Endothelial cell of umbilical vein (primary cell): ENCODE results near the gene CDKN2D. TPM values are rescaled to one million over a fixed set of nuclear protein-coding genes. Genes with fewer than 3 reads are reported as not detected.
"Not testable (repeated sequence)": the region's sequence is repeated elsewhere in the genome, so short reads cannot be mapped to it uniquely, and the experiment has no call there.

Experiments used
- BruUV-seq: library from RNA; stranded (reverse); fragments of 400-500 nt; replicated peaks from 2 replicates; lab custom pipeline; 2021; lab: Mats Ljungman, UMichigan
- CTCF ChIA-PET: fragments of 300-600, 350-600 bp; sonication (Branson Sonifier 250); formaldehyde crosslinking; loops from one replicate; lab custom pipeline; 2021; ENCODE audit warnings: antibody characterized with exemption, inconsistent platforms; lab: Charles Lee
- POLR2A ChIA-PET: fragments of 300-600, 350-600 bp; sonication (Branson Sonifier 250); formaldehyde crosslinking; loops from one replicate; lab custom pipeline; 2021; ENCODE audit warnings: antibody characterized with exemption, inconsistent platforms; lab: Charles Lee
- DNase-seq: peaks from one replicate; pipeline ENCODE4 v3.0.0-alpha.2; 2011; ENCODE audit warnings: low read depth, low spot score
- FAIRE-seq: peaks from 2 replicates; lab custom pipeline; 2011; peaks lifted over from hg19 to GRCh38; lab: Jason Lieb, UNC
- H2AFZ ChIP-seq: 2 replicates; pipeline ENCODE4 v1.6.0; 2012; ENCODE audit warnings: low read depth, low read length, control low read depth, inconsistent platforms
- H3K27ac ChIP-seq: 2 replicates; pipeline ENCODE4 v1.5.1; 2011; ENCODE audit warnings: low read depth, mild to moderate bottlenecking, control low read depth, low read length, moderate library complexity; ENCODE audit not compliant: insufficient read depth
- H3K27me3 ChIP-seq, 2 experiments: 2 replicates each; pipeline versions ENCODE4 v1.6.0 to v1.6.1; 2011; ENCODE audit warnings: low read length in 2 of 2, mixed read lengths in 1 of 2; ENCODE audit not compliant: control insufficient read depth in 2 of 2, insufficient read depth in 2 of 2
- H3K36me3 ChIP-seq, 2 experiments: 2 replicates in 1 of 2; 3 replicates in 1 of 2; pipeline ENCODE4 v1.5.1; 2011; ENCODE audit warnings: low read length in 2 of 2, mild to moderate bottlenecking in 1 of 2, moderate library complexity in 1 of 2; ENCODE audit not compliant: control insufficient read depth in 2 of 2, insufficient read depth in 2 of 2; ENCODE audit errors: extremely low read depth in 1 of 2
- H3K4me1 ChIP-seq: 3 replicates; pipeline ENCODE4 v1.5.1; 2011; ENCODE audit warnings: mild to moderate bottlenecking, low read length; ENCODE audit not compliant: control insufficient read depth, insufficient read depth; ENCODE audit errors: extremely low read depth
- H3K4me2 ChIP-seq: 2 replicates; pipeline ENCODE4 v1.6.1; 2011; ENCODE audit warnings: low read length, control low read depth, mixed read lengths; ENCODE audit not compliant: insufficient read depth
- H3K4me3 ChIP-seq, 3 experiments: fragments of 200-600 bp in 1 of 3; sonication (generic), shearing (Covaris generic) in 1 of 3; replicated peaks in 1 of 3; 2 replicates each; pipeline ENCODE4 v1.5.1; 2011 to 2016; ENCODE audit warnings: control low read depth in 3 of 3, low read length in 3 of 3, mild to moderate bottlenecking in 2 of 3, inconsistent platforms in 1 of 3, low read depth in 1 of 3, moderate library complexity in 1 of 3; ENCODE audit not compliant: insufficient read depth in 1 of 3
- H3K79me2 ChIP-seq: 2 replicates; pipeline ENCODE4 v1.6.0; 2012; ENCODE audit warnings: low read length, inconsistent platforms; ENCODE audit not compliant: control insufficient read depth, insufficient read depth
- H3K9ac ChIP-seq: replicated peaks from 2 replicates; pipeline ENCODE3; 2011; ENCODE audit warnings: low read length, control low read depth; ENCODE audit not compliant: insufficient read depth; ENCODE audit errors: extremely low read depth
- H3K9me1 ChIP-seq: replicated peaks from 3 replicates; pipeline ENCODE4 v1.6.0; 2011; ENCODE audit warnings: mild to moderate bottlenecking, low read length; ENCODE audit not compliant: control insufficient read depth, insufficient read depth; ENCODE audit errors: extremely low read depth
- H3K9me3 ChIP-seq: replicated peaks from 2 replicates; pipeline ENCODE4 v1.5.1; 2012; ENCODE audit warnings: low read length, inconsistent platforms; ENCODE audit not compliant: control insufficient read depth, insufficient read depth
- H4K20me1 ChIP-seq: replicated peaks from 2 replicates; pipeline ENCODE3; 2011; ENCODE audit warnings: mild to moderate bottlenecking, low read length; ENCODE audit not compliant: control insufficient read depth, insufficient read depth; ENCODE audit errors: extremely low read depth
- EZH2 ChIP-seq: IDR thresholded peaks from 2 replicates; pipeline ENCODE4 v1.6.1; 2012; ENCODE audit warnings: borderline replicate concordance, low read depth, mild to moderate bottlenecking, moderate library complexity, low read length, inconsistent platforms; ENCODE audit not compliant: severe bottlenecking
- FOS ChIP-seq: IDR thresholded peaks from 2 replicates; pipeline ENCODE4 v1.6.1; 2011; ENCODE audit warnings: mild to moderate bottlenecking, low read length, moderate library complexity, borderline replicate concordance; ENCODE audit not compliant: insufficient read depth
- JUN ChIP-seq: IDR thresholded peaks from 2 replicates; pipeline ENCODE4 v1.6.1; 2011; ENCODE audit warnings: borderline replicate concordance, low read depth; ENCODE audit not compliant: insufficient read length, insufficient read depth
- MYC ChIP-seq: IDR thresholded peaks from one replicate; pipeline ENCODE4 v1.6.1; 2011; ENCODE audit warnings: mild to moderate bottlenecking, low read depth, low read length
- dilution Hi-C: fragments of 300-500 bp; cut with MboI; formaldehyde crosslinking; loops from one replicate; pipeline ENCODE4 v1.15.0; 2019; ENCODE audit warnings: low sequenced_read_pairs; ENCODE audit not compliant: extremely low pct_ligation_motif_present
- intact Hi-C: fragments of 100-400 bp; cut with micrococcal nuclease; formaldehyde crosslinking; loops from one replicate; pipeline ENCODE4 v1.10.0; 2022
- polyA plus RNA-seq, 4 experiments: library from polyadenylated mRNA; depleted of rRNA in 3 of 4; stranded (reverse) in 3 of 4; unstranded in 1 of 4; fragments of >200 nt; gene quantifications; 2 replicates each; pipeline versions ENCODE4 v1.2.1 to v1.2.3, GENCODE V29; 2011 to 2012; ENCODE audit warnings: missing spikeins in 1 of 4
- total RNA-seq: library from RNA; stranded (reverse); gene quantifications from 2 replicates; pipeline ENCODE4 v1.2.3, GENCODE V29; 2021
- TF ChIP-seq, protein P1 (sequence below): IDR thresholded peaks from 2 replicates; pipeline ENCODE4 v1.6.1; 2011; ENCODE audit not compliant: insufficient read depth, insufficient read length

The CDKN2D gene
- total and polyA plus RNA-seq, 2 donors (not counting 3 experiments of a cell fraction or from before 2014, with no cell fraction given): 5.9 to 9.8 TPM

DNA sequence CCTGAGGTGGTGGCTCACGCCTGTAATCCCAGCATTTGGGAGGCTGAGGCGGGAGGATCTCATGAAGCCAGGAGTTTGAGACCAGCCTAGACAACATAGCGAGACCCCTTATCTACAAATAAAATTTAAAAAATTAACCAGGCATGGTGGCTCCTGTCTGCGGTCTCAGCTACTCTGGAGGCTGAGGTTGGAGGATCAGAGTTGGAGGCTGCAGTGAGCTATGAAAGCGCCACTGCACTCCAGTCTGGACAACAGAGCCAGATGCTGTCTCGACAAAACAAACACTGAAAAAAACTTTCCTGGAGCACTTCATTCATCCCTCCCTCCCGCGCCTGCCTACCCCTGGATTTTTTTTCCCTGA, 25.7 kb downstream of the CDKN2D start:
- Histone ChIP-seq H3K79me2 (peaks cover 7% of the 10 kb centered on the region), H3K4me3 (peak overlapping the region; percentile 36 to 91 (median 50)), H3K9me1 (no peaks in the 10 kb centered on the region), H3K4me2 (peak overlapping the region; percentile 49), H3K36me3 (no peaks in the 10 kb centered on the region), H3K4me1 (peaks cover 4% of the 10 kb centered on the region), H2AFZ (peak overlapping the region; percentile 95), H4K20me1 (no peaks in the 10 kb centered on the region), H3K27me3 (peaks cover 0 to under 1% of the 10 kb centered on the region in 2 experiments), H3K27ac (no peak overlapping the region), H3K9ac (no peak overlapping the region), H3K9me3 (no peaks in the 10 kb centered on the region)
- FAIRE-seq (peak; percentile 33), DNase-seq (no peak)
- TF ChIP-seq FOS: no peak
- TF ChIP-seq JUN: no peak
- no peak for TF ChIP-seq EZH2
- TF ChIP-seq, protein P1, sequence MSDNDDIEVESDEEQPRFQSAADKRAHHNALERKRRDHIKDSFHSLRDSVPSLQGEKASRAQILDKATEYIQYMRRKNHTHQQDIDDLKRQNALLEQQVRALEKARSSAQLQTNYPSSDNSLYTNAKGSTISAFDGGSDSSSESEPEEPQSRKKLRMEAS: no peak
- no peak for TF ChIP-seq MYC
- dilution Hi-C loops (no loop called here), intact Hi-C loops (no loop called here)
- ChIA-PET CTCF (interaction anchor here (0.7 to 3.0 kb wide), 4 partner anchors 59 to 158 kb away, joined by 3 to 36 read pairs (median 15); partner anchors contain the start of gene QTRT1), POLR2A (interaction anchor here (0.6 kb wide), 1 partner anchor 86 kb away, joined by 3 read pairs; no protein-coding TSS in a partner anchor)
- BruUV-seq: no TSS peak

DNA sequence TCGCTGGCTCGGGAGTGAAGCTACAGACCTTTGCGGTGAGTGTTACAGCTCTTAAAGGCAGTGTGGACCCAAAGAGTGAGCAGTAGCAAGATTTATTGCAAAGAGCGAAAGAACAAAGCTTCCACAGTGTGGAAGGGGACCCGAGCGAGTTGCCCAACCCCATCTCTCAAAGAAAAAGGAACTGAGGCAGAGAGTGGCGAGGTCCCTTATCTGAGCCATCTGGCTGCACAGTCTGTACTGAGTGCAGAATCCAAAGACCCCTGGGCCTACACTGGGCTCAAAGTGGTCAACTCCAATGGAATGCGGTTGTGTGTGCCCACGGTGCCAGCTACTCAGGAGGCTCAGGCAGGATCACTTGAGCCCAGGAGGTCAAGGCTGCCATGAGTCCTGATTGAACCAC, 29.8 kb downstream of the CDKN2D start:
- H3K9ac ChIP-seq, H3K27ac ChIP-seq, intact Hi-C loops, DNase-seq, FAIRE-seq, H2AFZ ChIP-seq, H4K20me1 ChIP-seq, H3K9me3 ChIP-seq, H3K4me3 ChIP-seq, H3K9me1 ChIP-seq, BruUV-seq, H3K27me3 ChIP-seq, POLR2A ChIA-PET, H3K36me3 ChIP-seq, H3K4me1 ChIP-seq, H3K4me2 ChIP-seq, H3K79me2 ChIP-seq, dilution Hi-C loops: not testable (repeated sequence)
- CTCF ChIA-PET: interaction anchor here (0.6 to 1.4 kb wide), 2 partner anchors 26 to 31 kb away, joined by 3 read pairs; no protein-coding TSS in a partner anchor
